GM12878 (cell line): ENCODE measurements around the gene TRIP4. TPM values are rescaled to one million over a fixed set of nuclear protein-coding genes. Genes with fewer than 3 reads are reported as not detected.

ENCODE experiments used
- ATAC-seq: fragments of 200-7000 bp; cut with Tn5 transposase; 3 replicates; pipeline ENCODE4 v1.9.1; 2020; ENCODE audit warnings: mild to moderate bottlenecking, moderate library complexity
- BruUV-seq: library from RNA; stranded (reverse); fragments of 400-500 nt; replicated peaks from 2 replicates; lab custom pipeline; 2021; lab: Mats Ljungman, UMichigan
- CTCF ChIA-PET: fragments of 300-600 bp; sonication (Branson Sonifier 250); formaldehyde crosslinking; extraction: SDS; loops from one replicate; lab custom pipeline; 2021; ENCODE audit warnings: inconsistent platforms; lab: Yijun Ruan, JAX
- POLR2A ChIA-PET: fragments of 350-600 bp; formaldehyde crosslinking; extraction: SDS; loops from one replicate; lab custom pipeline; 2021; ENCODE audit warnings: inconsistent platforms; lab: Charles Lee
- RAD21 ChIA-PET: fragments of 300-600 bp; sonication (Branson Sonifier 250); formaldehyde crosslinking; loops from one replicate; lab custom pipeline; 2023; ENCODE audit warnings: antibody characterized with exemption; ENCODE audit not compliant: unreplicated experiment; lab: Charles Lee
- SMC1A ChIA-PET: fragments of 300-600 bp; sonication (Branson Sonifier 250); formaldehyde crosslinking; loops from one replicate; lab custom pipeline; 2023; ENCODE audit not compliant: unreplicated experiment, uncharacterized antibody; lab: Charles Lee
- DNase-seq: peaks from one replicate; pipeline ENCODE4 v3.0.0-alpha.2; 2011; ENCODE audit warnings: low read depth, low spot score
- FAIRE-seq: peaks from 3 replicates; lab custom pipeline; 2011; peaks lifted over from hg19 to GRCh38; lab: Jason Lieb, UNC
- H2AFZ ChIP-seq: 2 replicates; pipeline ENCODE4 v1.6.0; 2011; ENCODE audit warnings: low read depth, low read length, control low read depth; ENCODE audit not compliant: control insufficient read depth
- H3K27ac ChIP-seq: 2 replicates; pipeline ENCODE4 v1.5.1; 2011; ENCODE audit warnings: control low read depth; ENCODE audit not compliant: control insufficient read depth, insufficient read depth
- H3K27me3 ChIP-seq, 2 experiments: replicated peaks in 1 of 2; 2 replicates each; pipeline versions ENCODE4 v1.6.0 to v1.6.1; 2011; ENCODE audit warnings: low read length in 1 of 2; ENCODE audit not compliant: control insufficient read depth in 2 of 2, insufficient read depth in 2 of 2
- H3K36me3 ChIP-seq, 2 experiments: 2 replicates each; pipeline ENCODE4 v1.5.1; 2011; ENCODE audit warnings: low read length in 1 of 2; ENCODE audit not compliant: control insufficient read depth in 2 of 2, insufficient read depth in 2 of 2
- H3K4me1 ChIP-seq: 2 replicates; pipeline ENCODE4 v1.6.1; 2011; ENCODE audit warnings: mild to moderate bottlenecking, low read length, moderate library complexity, mixed read lengths; ENCODE audit not compliant: control insufficient read depth, insufficient read depth
- H3K4me2 ChIP-seq: 2 replicates; pipeline ENCODE4 v1.6.0; 2011; ENCODE audit warnings: control low read depth; ENCODE audit not compliant: control insufficient read depth, insufficient read depth
- H3K4me3 ChIP-seq: fragments of 200-600 bp; sonication (generic); 2 replicates; pipeline ENCODE4 v1.5.1; 2016
- H3K79me2 ChIP-seq: 2 replicates; pipeline ENCODE4 v1.6.0; 2011; ENCODE audit warnings: low read length; ENCODE audit not compliant: control insufficient read depth, insufficient read depth
- H3K9ac ChIP-seq: 2 replicates; pipeline ENCODE4 v1.8.0; 2011; ENCODE audit warnings: low read length, control low read depth, mixed read lengths; ENCODE audit not compliant: control insufficient read depth, insufficient read depth
- H3K9me3 ChIP-seq: replicated peaks from 3 replicates; pipeline ENCODE4 v1.5.1; 2011; ENCODE audit warnings: mild to moderate bottlenecking, low read length; ENCODE audit not compliant: control insufficient read depth, insufficient read depth
- H4K20me1 ChIP-seq: 2 replicates; pipeline ENCODE4 v1.6.0; 2011; ENCODE audit not compliant: control insufficient read depth, insufficient read depth
- BRCA1 ChIP-seq: IDR thresholded peaks from 2 replicates; pipeline ENCODE4 v1.6.1; 2011; ENCODE audit warnings: low read depth, low read length, improper control_type of control experiment
- CUX1 ChIP-seq: IDR thresholded peaks from 2 replicates; pipeline ENCODE4 v1.6.1; 2012; ENCODE audit warnings: improper control_type of control experiment, low read depth, low read length; ENCODE audit not compliant: insufficient replicate concordance
- ESRRA ChIP-seq: IDR thresholded peaks from 2 replicates; pipeline ENCODE4 v1.6.1; 2012; ENCODE audit warnings: mild to moderate bottlenecking, low read length, improper control_type of control experiment
- MEF2B ChIP-seq: fragments of 450-650 bp; IDR thresholded peaks from 2 replicates; pipeline ENCODE4 v1.6.1; 2018; ENCODE audit warnings: mild to moderate bottlenecking, moderate library complexity; ENCODE audit not compliant: partially characterized antibody, poor library complexity, severe bottlenecking
- MLLT1 ChIP-seq: fragments of 450-650 bp; IDR thresholded peaks from 2 replicates; pipeline ENCODE4 v1.6.1; 2016; ENCODE audit warnings: mild to moderate bottlenecking
- MTA2 ChIP-seq: fragments of 450-650 bp; IDR thresholded peaks from 2 replicates; pipeline ENCODE4 v1.6.1; 2016; ENCODE audit warnings: low read depth, mild to moderate bottlenecking, moderate library complexity
- PBX3 ChIP-seq: IDR thresholded peaks from 2 replicates; pipeline ENCODE4 v1.6.1; 2011; ENCODE audit warnings: mild to moderate bottlenecking, low read depth, low read length, moderate library complexity; ENCODE audit not compliant: insufficient replicate concordance
- PRDM15 ChIP-seq: fragments of 450-650 bp; formaldehyde crosslinking; IDR thresholded peaks from 2 replicates; pipeline ENCODE4 v1.4.0; 2020; ENCODE audit warnings: mild to moderate bottlenecking, moderate library complexity
- SMC3 ChIP-seq: IDR thresholded peaks from 2 replicates; pipeline ENCODE4 v1.6.1; 2011; ENCODE audit warnings: low read length, improper control_type of control experiment, borderline replicate concordance
- TARDBP ChIP-seq: IDR thresholded peaks from 2 replicates; pipeline ENCODE4 v1.6.1; 2016; ENCODE audit warnings: borderline replicate concordance
- TBL1XR1 ChIP-seq: IDR thresholded peaks from 2 replicates; pipeline ENCODE4 v1.6.1; 2012; ENCODE audit warnings: low read depth, low read length, improper control_type of control experiment
- YBX1 ChIP-seq: fragments of 450-650 bp; IDR thresholded peaks from 2 replicates; pipeline ENCODE4 v1.6.1; 2016; ENCODE audit warnings: antibody characterized with exemption
- in situ Hi-C: fragments of 300-500 bp; cut with MboI; formaldehyde crosslinking; loops from 9 replicates; pipeline ENCODE4 v1.14.3; 2018; ENCODE audit warnings: mixed read lengths
- intact Hi-C: fragments of 100-400 bp; cut with micrococcal nuclease; formaldehyde crosslinking; loops from one replicate; pipeline ENCODE4 v1.14.2; 2022; ENCODE audit not compliant: unreplicated experiment
- polyA plus RNA-seq, 11 experiments: library from polyadenylated mRNA; depleted of rRNA in 4 of 11; unstranded in 6 of 11; stranded (reverse) in 5 of 11; fragments of >200 nt; fragmentation: Nextera tagmentation in 4 of 11; fragmentation: Illumina TruSeq in 1 of 11; extraction: Ambion mirVana in 4 of 11; extraction: Trizol in 1 of 11; gene quantifications; 1 replicate in 1 of 11; 2 replicates in 10 of 11; pipeline versions ENCODE4 v1.2.1 to v1.2.3, GENCODE V29; 2011 to 2016; ENCODE audit warnings: inconsistent platforms in 2 of 11, missing spikeins in 2 of 11, low read depth in 1 of 11
- total RNA-seq, 4 experiments: library from RNA; depleted of rRNA in 3 of 4; stranded (reverse); fragments of >200 nt in 3 of 4; fragmentation: Illumina TruSeq in 1 of 4; extraction: Trizol in 1 of 4; gene quantifications; 2 replicates each; pipeline versions ENCODE4 v1.2.1 to v1.2.3, GENCODE V29; 2013 to 2021

The TRIP4 gene
- total and polyA plus RNA-seq, 10 of the 15 experiments (the other 5 are each of a cell fraction or from before 2014, with no cell fraction given) = 6.4 to 24.5 (median 20.0) TPM

GRCh38 chr15:64444836-64445235 lies 57.2 kb downstream of the TRIP4 start:
- in situ Hi-C loops = no loop called here
- ChIA-PET SMC1A (interaction anchor here (0.9 to 3.1 kb wide), 9 partner anchors 13 to 207 kb away, joined by 3 to 24 read pairs (median 9); partner anchors contain the start of gene ZNF609), CTCF (interaction anchor here (0.6 to 1.4 kb wide), 4 partner anchors 12 to 237 kb away, joined by 3 to 5 read pairs (median 4); partner anchors contain the start of gene ZNF609), POLR2A (interaction anchor here (0.6 to 2.3 kb wide), 4 partner anchors 32 to 194 kb away, joined by 4 to 9 read pairs (median 4); no protein-coding TSS in a partner anchor), RAD21 (interaction anchor here (0.7 to 3.0 kb wide), 9 partner anchors 14 to 221 kb away, joined by 3 to 16 read pairs (median 5); partner anchors contain the start of gene ZNF609)
- Histone ChIP-seq H3K4me1 (peaks cover 42% of the 10 kb centered on the region), H3K36me3 (peaks cover 0 to 5% of the 10 kb centered on the region in 2 experiments; a peak in 2 of 4 replicates), H2AFZ (no peak overlapping the region), H3K27me3 (no peaks in the 10 kb centered on the region), H3K4me3 (peak overlapping the region; percentile 34; the same call in 1 of the 2 replicates), H3K9me3 (no peaks in the 10 kb centered on the region), H3K79me2 (peaks cover 3% of the 10 kb centered on the region; the same call in 1 of the 2 replicates), H4K20me1 (no peaks in the 10 kb centered on the region), H3K27ac (peak overlapping the region; percentile 81), H3K4me2 (peak overlapping the region; percentile 53), H3K9ac (peak overlapping the region; percentile 13)
- no peak for ATAC-seq
- intact Hi-C loops = no loop called here
- peak; percentile 41 for FAIRE-seq
- BruUV-seq = TSS peak; percentile 57
- no peak for DNase-seq
- TF ChIP-seq PRDM15 (CRISPR knock-in tag) = no peak
- TF ChIP-seq MEF2B = no peak
- TF ChIP-seq YBX1 = no peak
- no peak for TF ChIP-seq MLLT1
- TF ChIP-seq BRCA1 = no peak
- TF ChIP-seq TARDBP = no peak
- no peak for TF ChIP-seq PBX3
- TF ChIP-seq SMC3 = no peak
- TF ChIP-seq TBL1XR1 = no peak
- TF ChIP-seq CUX1 = no peak
- TF ChIP-seq ESRRA = no peak
- no peak for TF ChIP-seq MTA2
